SK-N-SH (cell line): ENCODE results near the gene CHCHD2. TPM values are rescaled to one million over a fixed set of nuclear protein-coding genes. Genes with fewer than 3 reads are reported as not detected.

ENCODE experiments used
- CTCF ChIA-PET: fragments of 300-600, 350-600 bp; formaldehyde crosslinking; extraction: SDS; loops from one replicate; lab custom pipeline; 2021; lab: Yijun Ruan, JAX
- POLR2A ChIA-PET: fragments of 350-600 bp; sonication (Branson Sonifier 250); formaldehyde crosslinking; extraction: SDS; loops from one replicate; lab custom pipeline; 2020; ENCODE audit warnings: antibody characterized with exemption, inconsistent platforms; lab: Yijun Ruan, JAX
- DNase-seq: peaks from one replicate; pipeline ENCODE4 v3.0.0; 2012
- H2AFZ ChIP-seq: fragments of 200-600 bp; sonication (generic); 2 replicates; pipeline ENCODE4 v1.8.1; 2016; ENCODE audit warnings: antibody characterized with exemption, mild to moderate bottlenecking, low read depth
- H3F3A ChIP-seq: fragments of 200-600 bp; sonication (generic); replicated peaks from 2 replicates; pipeline ENCODE3; 2016; ENCODE audit warnings: antibody characterized with exemption, mild to moderate bottlenecking; ENCODE audit not compliant: insufficient read depth
- H3K27ac ChIP-seq, 2 experiments: fragments of 200-500 bp in 1 of 2; fragments of 200-600 bp in 1 of 2; sonication (Bioruptor generic) in 1 of 2; sonication (generic), shearing (Covaris generic) in 1 of 2; 2 replicates each; pipeline versions ENCODE4 v1.5.1 to v1.6.1; 2014 to 2016; ENCODE audit warnings: low read depth in 2 of 2, inconsistent platforms in 1 of 2, low read length in 1 of 2, mild to moderate bottlenecking in 1 of 2, mixed read lengths in 1 of 2
- H3K27me3 ChIP-seq: fragments of 200-600 bp; sonication (generic), shearing (Covaris generic); 2 replicates; pipeline ENCODE4 v1.6.1; 2016; ENCODE audit warnings: mixed run types; ENCODE audit not compliant: insufficient read depth
- H3K36me3 ChIP-seq, 2 experiments: fragments of 200-500 bp in 1 of 2; fragments of 200-600 bp in 1 of 2; sonication (Bioruptor generic) in 1 of 2; sonication (generic) in 1 of 2; replicated peaks in 1 of 2; 2 replicates each; pipeline versions ENCODE3 to v1.5.1; 2014 to 2016; ENCODE audit warnings: low read length in 1 of 2, mild to moderate bottlenecking in 1 of 2; ENCODE audit not compliant: insufficient read depth in 2 of 2, control insufficient read depth in 1 of 2
- H3K4me1 ChIP-seq, 2 experiments: fragments of 200-500 bp in 1 of 2; fragments of 200-600 bp in 1 of 2; sonication (Bioruptor generic) in 1 of 2; sonication (generic), shearing (Covaris generic) in 1 of 2; 2 replicates each; pipeline versions ENCODE4 v1.5.1 to v1.6.1; 2014 to 2016; ENCODE audit warnings: low read depth in 1 of 2, low read length in 1 of 2, mixed run types in 1 of 2; ENCODE audit not compliant: insufficient read depth in 2 of 2, control insufficient read depth in 1 of 2
- H3K4me2 ChIP-seq: fragments of 200-600 bp; sonication (generic), shearing (Covaris generic); 2 replicates; pipeline ENCODE4 v1.6.1; 2017; ENCODE audit warnings: mixed run types
- H3K4me3 ChIP-seq, 2 experiments: fragments of 200-500 bp in 1 of 2; fragments of 200-600 bp in 1 of 2; sonication (Bioruptor generic) in 1 of 2; sonication (generic), shearing (Covaris generic) in 1 of 2; 2 replicates each; pipeline versions ENCODE4 v1.5.1 to v1.8.1; 2014 to 2016; ENCODE audit warnings: low read depth in 2 of 2, inconsistent platforms in 1 of 2, low read length in 1 of 2, mild to moderate bottlenecking in 1 of 2, mixed read lengths in 1 of 2, moderate library complexity in 1 of 2
- H3K79me2 ChIP-seq: fragments of 200-600 bp; sonication (generic); 2 replicates; pipeline ENCODE4 v1.8.1; 2017; ENCODE audit warnings: mild to moderate bottlenecking; ENCODE audit not compliant: insufficient read depth
- H3K9ac ChIP-seq: fragments of 200-600 bp; sonication (generic); 2 replicates; pipeline ENCODE4 v1.6.1; 2017; ENCODE audit warnings: mixed run types
- H3K9me2 ChIP-seq: fragments of 200-600 bp; sonication (generic); 2 replicates; pipeline ENCODE4 v1.6.1; 2017; ENCODE audit warnings: mixed run types
- H3K9me3 ChIP-seq: fragments of 200-600 bp; sonication (generic); 2 replicates; pipeline ENCODE4 v1.6.1; 2017; ENCODE audit warnings: mixed run types, mild to moderate bottlenecking, moderate library complexity
- H4K20me1 ChIP-seq: fragments of 200-600 bp; sonication (generic); 2 replicates; pipeline ENCODE4 v1.6.1; 2017; ENCODE audit warnings: mild to moderate bottlenecking, mixed run types; ENCODE audit not compliant: insufficient read depth
- CHD2 ChIP-seq: fragments of 150-350 bp; IDR thresholded peaks from 2 replicates; pipeline ENCODE4 v1.6.1; 2018; ENCODE audit warnings: low read length; ENCODE audit not compliant: partially characterized antibody
- FOSL2 ChIP-seq: IDR thresholded peaks from 2 replicates; pipeline ENCODE4 v1.4.0; 2012; ENCODE audit warnings: low read depth, mild to moderate bottlenecking, moderate library complexity, borderline replicate concordance
- FOXJ3 ChIP-seq: sonication (generic); formaldehyde crosslinking; IDR thresholded peaks from 2 replicates; pipeline ENCODE4 v1.5.1; 2020; ENCODE audit warnings: mild to moderate bottlenecking, missing genetic modification reagents
- FOXM1 ChIP-seq: IDR thresholded peaks from 2 replicates; pipeline ENCODE4 v1.4.0; 2012; ENCODE audit warnings: low read depth, mild to moderate bottlenecking
- MAX ChIP-seq: IDR thresholded peaks from 2 replicates; pipeline ENCODE4 v1.4.0; 2012; ENCODE audit warnings: low read depth
- MEF2A ChIP-seq: IDR thresholded peaks from 2 replicates; pipeline ENCODE4 v1.4.0; 2012; ENCODE audit warnings: low read depth, borderline replicate concordance
- NFIC ChIP-seq: IDR thresholded peaks from 2 replicates; pipeline ENCODE4 v1.4.0; 2012; ENCODE audit warnings: borderline replicate concordance
- NRF1 ChIP-seq: IDR thresholded peaks from 2 replicates; pipeline ENCODE4 v1.6.1; 2012; ENCODE audit warnings: low read depth, mild to moderate bottlenecking, low read length
- RCOR1 ChIP-seq: fragments of 150-350 bp; IDR thresholded peaks from 2 replicates; pipeline ENCODE4 v1.6.1; 2017; ENCODE audit warnings: antibody characterized with exemption, low read length
- REST ChIP-seq: IDR thresholded peaks from 2 replicates; pipeline ENCODE4 v1.6.1; 2012; ENCODE audit warnings: mild to moderate bottlenecking, low read depth, low read length, moderate library complexity
- SIN3A ChIP-seq: IDR thresholded peaks from 2 replicates; pipeline ENCODE4 v1.6.1; 2012; ENCODE audit warnings: low read depth, mild to moderate bottlenecking, low read length, moderate library complexity, borderline replicate concordance
- TCF12 ChIP-seq: IDR thresholded peaks from 2 replicates; pipeline ENCODE4 v1.4.0; 2012
- YY1 ChIP-seq: IDR thresholded peaks from 2 replicates; pipeline ENCODE4 v1.4.0; 2012; ENCODE audit warnings: low read depth, mild to moderate bottlenecking
- WGBS: methylation state at CpG from one replicate; pipeline ENCODE4 v1.1.6; 2017; ENCODE audit warnings: low lambda C conversion rate; 5-methylcytosine and 5-hydroxymethylcytosine counted together
- polyA plus RNA-seq, 3 experiments: library from polyadenylated mRNA; depleted of rRNA; stranded (reverse); fragments of >200 nt; gene quantifications; 2 replicates each; pipeline ENCODE4 v1.2.3, GENCODE V29; 2012
- TF ChIP-seq, protein P1 (sequence below): IDR thresholded peaks from 2 replicates; pipeline ENCODE4 v1.4.0; 2012; ENCODE audit warnings: low read depth, borderline replicate concordance
- TF ChIP-seq, protein P2 (sequence below): IDR thresholded peaks from 2 replicates; pipeline ENCODE4 v1.4.0; 2012; ENCODE audit warnings: low read depth, borderline replicate concordance

Gene CHCHD2
- polyA plus RNA-seq, 1 of the 3 experiments (the other 2 are of a cell fraction): 500 TPM

DNA sequence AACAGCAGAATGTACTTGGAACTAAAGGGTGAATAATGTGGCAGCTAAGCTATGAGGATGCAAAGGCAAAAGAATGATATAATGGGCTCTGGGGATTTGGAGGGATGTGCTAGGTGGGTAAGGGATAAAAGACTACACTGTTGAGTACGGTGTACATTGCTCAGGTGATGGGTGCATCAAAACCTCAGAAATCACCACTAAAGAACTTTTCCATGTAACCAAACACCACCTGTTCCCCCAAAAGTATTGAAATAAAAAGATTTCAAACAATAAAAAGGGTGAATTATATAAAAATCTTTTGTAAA lies 1.6 kb upstream of the CHCHD2 start:
- Histone ChIP-seq H3K9me2 (no peaks in the 10 kb centered on the region), H3K4me3 (no peak overlapping the region), H3K9me3 (no peaks in the 10 kb centered on the region)
- DNase-seq: no peak
- no peak for TF ChIP-seq MEF2A
- TF ChIP-seq FOXM1: no peak
- TF ChIP-seq FOSL2: no peak
- no peak for TF ChIP-seq YY1
- TF ChIP-seq RCOR1: no peak
- TF ChIP-seq, protein P1, sequence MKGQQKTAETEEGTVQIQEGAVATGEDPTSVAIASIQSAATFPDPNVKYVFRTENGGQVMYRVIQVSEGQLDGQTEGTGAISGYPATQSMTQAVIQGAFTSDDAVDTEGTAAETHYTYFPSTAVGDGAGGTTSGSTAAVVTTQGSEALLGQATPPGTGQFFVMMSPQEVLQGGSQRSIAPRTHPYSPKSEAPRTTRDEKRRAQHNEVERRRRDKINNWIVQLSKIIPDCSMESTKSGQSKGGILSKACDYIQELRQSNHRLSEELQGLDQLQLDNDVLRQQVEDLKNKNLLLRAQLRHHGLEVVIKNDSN: no peak
- TF ChIP-seq TCF12: no peak
- no peak for TF ChIP-seq FOXJ3
- no peak for TF ChIP-seq CHD2
- TF ChIP-seq MAX: no peak
- no peak for TF ChIP-seq SIN3A
- TF ChIP-seq, protein P2, sequence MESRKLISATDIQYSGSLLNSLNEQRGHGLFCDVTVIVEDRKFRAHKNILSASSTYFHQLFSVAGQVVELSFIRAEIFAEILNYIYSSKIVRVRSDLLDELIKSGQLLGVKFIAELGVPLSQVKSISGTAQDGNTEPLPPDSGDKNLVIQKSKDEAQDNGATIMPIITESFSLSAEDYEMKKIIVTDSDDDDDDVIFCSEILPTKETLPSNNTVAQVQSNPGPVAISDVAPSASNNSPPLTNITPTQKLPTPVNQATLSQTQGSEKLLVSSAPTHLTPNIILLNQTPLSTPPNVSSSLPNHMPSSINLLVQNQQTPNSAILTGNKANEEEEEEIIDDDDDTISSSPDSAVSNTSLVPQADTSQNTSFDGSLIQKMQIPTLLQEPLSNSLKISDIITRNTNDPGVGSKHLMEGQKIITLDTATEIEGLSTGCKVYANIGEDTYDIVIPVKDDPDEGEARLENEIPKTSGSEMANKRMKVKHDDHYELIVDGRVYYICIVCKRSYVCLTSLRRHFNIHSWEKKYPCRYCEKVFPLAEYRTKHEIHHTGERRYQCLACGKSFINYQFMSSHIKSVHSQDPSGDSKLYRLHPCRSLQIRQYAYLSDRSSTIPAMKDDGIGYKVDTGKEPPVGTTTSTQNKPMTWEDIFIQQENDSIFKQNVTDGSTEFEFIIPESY: no peak
- no peak for TF ChIP-seq REST
- no peak for TF ChIP-seq NRF1
- TF ChIP-seq NFIC: no peak
- TF ChIP-seq, all 33 proteins: peak for 0
- Histone ChIP-seq H3K79me2 (peaks cover 34% of the 10 kb centered on the region), H3K27me3 (no peaks in the 10 kb centered on the region; the same call in 1 of the 2 replicates), H3K4me1 (peaks cover 0 to 8% of the 10 kb centered on the region in 2 experiments; a peak in 2 of 4 replicates), H3K27ac (no peak overlapping the region), H4K20me1 (peaks cover 25% of the 10 kb centered on the region), H3F3A (peaks cover 14% of the 10 kb centered on the region), H2AFZ (peak overlapping the region; percentile 98), H3K9ac (no peak overlapping the region), H3K4me2 (no peak overlapping the region), H3K36me3 (peaks cover 11 to 18% of the 10 kb centered on the region in 2 experiments)
- ChIA-PET POLR2A (no interaction called here), CTCF (no interaction called here)
- WGBS: 95% methylated on average over 1 of the region's 1 CpG
